Stomach (tissue), 4 donors: ENCODE data around the gene RXFP4.

Experiments
- CTCF ChIP-seq, 7 experiments: fragments of 450-650 bp in 4 of 7; fragments of 200-600 bp in 3 of 7; sonication (generic) in 3 of 7; IDR thresholded peaks; one replicate each; pipeline ENCODE4 v1.5.1; 2016 to 2019; ENCODE audit warnings: antibody characterized with exemption in 7 of 7, control low read depth in 2 of 7, mild to moderate bottlenecking in 1 of 7
- EP300 ChIP-seq: sonication (generic); formaldehyde crosslinking; IDR thresholded peaks from one replicate; pipeline ENCODE4 v1.6.1; 2017; ENCODE audit warnings: antibody characterized with exemption

GRCh38 chr1:155968670-155969069, 27.2 kb downstream of the RXFP4 start:
- no peak for TF ChIP-seq CTCF (IDR thresholded peaks at IDR 0.05)
- TF ChIP-seq EP300 = no peak
